ENCODE measurements around the gene NUP155.
"Not testable (repeated sequence)": the region's sequence is repeated elsewhere in the genome, so short reads cannot be mapped to it uniquely, and the experiment has no call there.

NUP155 gene

GRCh38 chr5:37275511-37275910, 95.4 kb downstream of the NUP155 start:
- DNase-seq (ENCODE audit: low read depth), result no peak

- no peak for DNase-seq (ENCODE audit: low read depth)
These were observed 98.4 kb downstream of the NUP155 start for GRCh38 chr5:37272511-37272910.

DNA sequence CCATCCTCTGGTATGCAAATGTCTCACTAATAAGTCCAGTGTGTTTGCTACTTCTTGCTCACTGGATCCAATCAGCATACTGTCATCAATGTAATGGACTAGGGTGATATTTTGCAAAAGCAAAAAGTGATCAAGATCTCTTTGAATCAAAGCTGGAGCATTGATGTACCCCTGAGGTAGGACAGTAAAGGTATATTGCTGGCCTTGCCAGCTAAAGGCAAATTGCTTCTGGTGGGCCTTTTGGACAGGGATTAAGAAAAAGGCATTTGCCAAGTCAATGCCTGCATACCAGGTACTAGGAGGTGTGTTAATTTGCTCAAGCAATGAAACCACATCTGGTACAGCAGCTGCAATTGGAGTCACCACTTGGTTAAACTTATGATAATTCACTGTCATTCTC, 102.8 kb downstream of the NUP155 start:
- not testable (repeated sequence) for DNase-seq (ENCODE audit: low read depth)

DNA sequence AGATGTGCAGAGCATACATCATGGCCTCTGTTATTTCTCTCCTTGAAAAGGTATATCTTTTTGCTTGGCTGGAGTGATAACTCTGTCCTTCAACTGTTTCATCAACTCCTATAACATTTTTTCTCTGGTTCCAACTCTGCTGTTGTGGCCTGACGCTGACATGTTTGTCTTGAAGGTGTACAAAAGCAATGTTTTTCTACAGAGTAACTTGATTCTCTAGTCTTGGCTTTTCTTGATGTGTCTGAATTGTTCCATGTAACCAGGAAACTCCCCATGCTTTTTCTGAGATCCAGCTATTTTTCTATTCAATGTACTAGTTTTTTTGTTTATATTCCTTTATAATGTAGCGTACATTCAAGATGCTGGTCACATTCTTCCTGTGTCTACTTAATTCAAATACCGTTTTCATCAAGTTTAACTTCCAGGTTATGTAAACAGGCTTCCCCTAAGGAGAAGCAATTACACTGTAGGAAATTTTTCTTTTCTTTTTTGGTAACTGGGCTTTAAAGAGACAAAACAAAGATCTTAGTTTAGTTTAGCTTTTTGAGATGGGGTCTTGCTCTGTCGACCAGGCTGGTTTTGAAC, 115.0 kb downstream of the NUP155 start:
- no peak for DNase-seq (ENCODE audit: low read depth)

- no peak for DNase-seq (ENCODE audit: low read depth)
These were observed 116.3 kb downstream of the NUP155 start for GRCh38 chr5:37254581-37254980.

DNA sequence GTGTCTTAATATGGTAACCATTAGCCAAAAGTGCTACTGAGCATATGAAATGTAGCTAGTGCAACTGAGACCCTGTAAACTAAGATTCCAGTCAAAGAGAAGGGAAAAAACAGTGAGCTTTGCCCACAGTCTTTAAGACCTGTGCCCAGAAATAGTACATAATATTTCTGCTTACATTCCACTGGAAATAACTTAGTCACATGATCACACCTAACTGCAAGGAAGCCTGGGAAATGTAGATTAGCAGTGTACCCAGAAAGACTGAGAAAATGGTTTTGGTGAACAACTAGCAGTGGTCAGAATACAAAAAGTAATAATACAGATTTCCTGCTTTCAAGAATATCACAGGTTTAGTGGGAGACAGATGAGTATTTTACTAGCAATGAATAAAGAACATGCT, 119.2 kb downstream of the NUP155 start:
- DNase-seq (ENCODE audit: low read depth), result no peak

DNA sequence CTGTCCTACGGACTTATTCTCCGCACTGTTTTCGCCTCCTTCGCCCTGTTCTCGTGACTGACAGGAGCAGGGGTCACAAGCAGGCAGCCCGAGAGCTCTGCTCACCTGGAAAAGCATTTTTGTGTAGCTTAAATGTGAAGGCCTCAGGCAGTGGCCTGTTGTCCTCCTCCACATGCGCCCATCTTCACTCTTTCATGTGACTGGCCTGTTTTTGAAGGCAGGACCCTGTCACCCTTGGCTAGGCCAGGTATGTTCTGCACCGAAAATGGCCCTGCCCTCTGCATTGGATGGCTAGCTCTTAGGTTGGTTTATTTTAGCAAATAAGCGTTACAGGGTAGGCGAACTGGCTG, 121.1 kb downstream of the NUP155 start:
- no peak for DNase-seq (ENCODE audit: low read depth)

DNA sequence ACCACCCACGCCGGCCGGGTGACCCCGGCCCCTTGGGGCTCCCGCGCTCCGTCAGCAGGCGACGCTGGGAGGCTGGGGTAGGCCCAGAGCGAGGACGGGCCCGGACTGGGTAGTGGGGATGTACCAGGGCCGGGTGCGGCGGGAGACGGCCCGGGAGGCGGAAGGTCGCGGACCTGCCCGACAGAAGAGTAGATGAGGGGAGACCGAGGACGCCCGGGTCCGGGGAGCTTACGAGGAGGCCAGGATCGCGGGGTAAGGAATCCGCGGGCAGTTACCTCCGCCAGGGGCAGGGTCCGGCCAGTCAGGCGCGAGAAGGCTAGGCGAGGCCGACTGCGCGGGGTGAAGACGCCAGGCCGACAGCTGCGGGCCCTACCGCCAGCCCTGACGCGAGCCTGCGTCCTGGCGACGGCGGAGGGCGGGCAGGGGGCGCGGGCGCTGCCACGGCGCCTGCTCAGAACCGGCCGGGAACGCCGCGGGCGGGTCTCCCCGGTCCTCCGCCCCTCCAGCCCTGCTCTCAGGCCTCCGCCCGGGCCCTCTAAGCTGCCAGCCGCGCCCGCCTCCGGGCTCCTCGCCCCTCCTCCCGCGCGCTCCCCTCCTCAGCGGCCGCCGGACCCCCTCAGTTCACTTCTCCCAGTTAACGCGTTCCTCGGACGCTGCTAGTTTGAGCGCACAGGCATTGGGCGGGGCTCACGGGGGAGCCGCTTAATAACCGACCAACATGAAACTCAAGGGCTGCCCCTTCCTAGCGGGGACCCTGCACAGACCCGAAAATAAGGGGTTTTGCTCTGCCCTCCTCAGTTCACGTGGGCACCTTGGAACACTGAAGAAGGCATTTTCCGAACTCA, 121.7 kb downstream of the NUP155 start, which contains the start of gene CPLANE1:
Gene CPLANE1, minus strand, starts transcription at position 407 of the 845 bp plus-strand sequence. CDS start 1,678 bp downstream, outside the sequence.
- DNase-seq (ENCODE audit: low read depth), result peak; percentile 26

- DNase-seq (ENCODE audit: low read depth), result no peak
These were observed 122.4 kb downstream of the NUP155 start for GRCh38 chr5:37248421-37248969.

DNA sequence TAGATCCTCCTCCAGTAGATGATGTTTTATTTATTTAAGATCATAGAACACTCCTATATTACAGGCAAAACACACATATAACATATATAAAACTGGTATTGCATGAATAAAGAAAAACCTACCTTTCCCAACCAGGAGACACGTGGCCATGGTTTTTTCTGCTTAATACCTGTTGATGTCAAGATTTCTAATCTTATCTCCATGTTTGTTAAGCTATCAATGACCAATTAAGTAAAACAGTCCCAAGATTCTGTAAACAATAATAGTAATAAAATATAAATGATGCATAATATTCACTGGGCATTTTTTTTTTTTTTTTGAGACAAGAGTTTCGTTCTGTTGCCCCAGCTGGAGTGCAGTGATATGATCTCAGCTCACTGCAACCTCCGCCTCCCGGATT, 123.4 kb downstream of the NUP155 start:
- DNase-seq (ENCODE audit: low read depth), result no peak

GRCh38 chr5:37247036-37247435, 123.9 kb downstream of the NUP155 start:
- DNase-seq (ENCODE audit: low read depth), result no peak

All from stimulated activated CD8-positive, alpha-beta memory T cell treated with anti-CD3 and anti-CD28 coated beads, Interleukin-15, amount 100 ng/mL, for 24 hours (primary cell).